OCI-LY7 (cell line): ENCODE results near the gene MIB1. TPM values are rescaled to one million over a fixed set of nuclear protein-coding genes. Genes with fewer than 3 reads are reported as not detected.

ENCODE experiments used
- BruUV-seq: library from RNA; stranded (reverse); fragments of 400-500 nt; replicated peaks from 2 replicates; lab custom pipeline; 2021; lab: Mats Ljungman, UMichigan
- CTCF ChIA-PET: fragments of 300-600 bp; sonication (Branson Sonifier 250); formaldehyde crosslinking; loops from one replicate; lab custom pipeline; 2022; ENCODE audit warnings: antibody characterized with exemption; ENCODE audit not compliant: unreplicated experiment; lab: Charles Lee
- POLR2A ChIA-PET: fragments of 300-600 bp; sonication (Branson Sonifier 250); formaldehyde crosslinking; loops from one replicate; lab custom pipeline; 2022; ENCODE audit warnings: antibody characterized with exemption; lab: Charles Lee
- DNase-seq: peaks from one replicate; pipeline ENCODE4 v3.0.0-alpha.2; 2015; ENCODE audit warnings: low spot score
- H2AFZ ChIP-seq: fragments of 200-600 bp; sonication (generic), shearing (Covaris generic); 2 replicates; pipeline ENCODE4 v1.6.1; 2014; ENCODE audit warnings: mild to moderate bottlenecking, antibody characterized with exemption, low read length, moderate library complexity
- H3K27ac ChIP-seq: fragments of 200-600 bp; sonication (generic); 2 replicates; pipeline ENCODE4 v1.5.1; 2014; ENCODE audit warnings: mixed run types, low read depth, mild to moderate bottlenecking, moderate library complexity, low read length, inconsistent platforms; ENCODE audit not compliant: poor library complexity, severe bottlenecking
- H3K36me3 ChIP-seq: fragments of 200-600 bp; sonication (generic); 2 replicates; pipeline ENCODE4 v1.6.1; 2014; ENCODE audit warnings: mild to moderate bottlenecking, antibody characterized with exemption, low read length, moderate library complexity, mixed read lengths; ENCODE audit not compliant: insufficient read depth
- H3K4me1 ChIP-seq: fragments of 200-600 bp; sonication (generic); 2 replicates; pipeline ENCODE4 v1.5.1; 2014; ENCODE audit warnings: mild to moderate bottlenecking, low read length; ENCODE audit not compliant: insufficient read depth, poor library complexity, severe bottlenecking
- H3K4me2 ChIP-seq: fragments of 200-600 bp; sonication (generic); 2 replicates; pipeline ENCODE4 v1.6.1; 2014; ENCODE audit warnings: mild to moderate bottlenecking, low read length
- H3K4me3 ChIP-seq: fragments of 200-600 bp; sonication (generic); 2 replicates; pipeline ENCODE4 v1.5.1; 2014; ENCODE audit warnings: mild to moderate bottlenecking, low read depth, low read length; ENCODE audit not compliant: poor library complexity, severe bottlenecking
- H3K79me2 ChIP-seq: fragments of 200-600 bp; sonication (generic); 2 replicates; pipeline ENCODE4 v1.6.1; 2016; ENCODE audit warnings: low read depth, mild to moderate bottlenecking, low read length, moderate library complexity, mixed read lengths; ENCODE audit not compliant: insufficient read depth
- H3K9me2 ChIP-seq: fragments of 200-600 bp; sonication (generic); 2 replicates; pipeline ENCODE4 v1.6.1; 2016; ENCODE audit warnings: mild to moderate bottlenecking, low read length, mixed read lengths; ENCODE audit not compliant: insufficient read depth
- H3K9me3 ChIP-seq: fragments of 200-600 bp; sonication (generic); 2 replicates; pipeline ENCODE4 v1.6.1; 2014; ENCODE audit warnings: mild to moderate bottlenecking, mixed run types, low read length, mixed read lengths
- H4K20me1 ChIP-seq: fragments of 200-600 bp; sonication (generic); 2 replicates; pipeline ENCODE4 v1.6.1; 2014; ENCODE audit warnings: mild to moderate bottlenecking, antibody characterized with exemption, low read length, moderate library complexity, mixed read lengths; ENCODE audit not compliant: insufficient read depth
- CTCF ChIP-seq: fragments of 200-600 bp; sonication (generic); conservative IDR thresholded peaks from 2 replicates; pipeline ENCODE4 v1.5.1; 2014; ENCODE audit warnings: mild to moderate bottlenecking, antibody characterized with exemption, low read length, moderate library complexity, mixed read lengths
- EZH2phosphoT487 ChIP-seq: fragments of 200-600 bp; sonication (generic); IDR thresholded peaks from 2 replicates; pipeline ENCODE4 v1.6.1; 2018; ENCODE audit warnings: low read depth, borderline replicate concordance, mild to moderate bottlenecking, mixed run types, antibody characterized with exemption, low read length, moderate library complexity, mixed read lengths
- intact Hi-C: fragments of 100-400 bp; cut with micrococcal nuclease; formaldehyde crosslinking; loops from one replicate; pipeline ENCODE4 v1.10.0; 2022; ENCODE audit not compliant: unreplicated experiment
- total RNA-seq, 2 experiments: library from RNA; depleted of rRNA in 1 of 2; stranded (reverse); fragments of >200 nt in 1 of 2; shearing (Covaris generic) in 1 of 2; gene quantifications; 2 replicates each; pipeline ENCODE4 v1.2.3, GENCODE V29; 2014 to 2022

MIB1 gene
- total RNA-seq, 2 experiments from 2014 or later = 40.5 to 81.6 TPM

GRCh38 chr18:21865043-21865442 lies 124.5 kb downstream of the MIB1 start:
- intact Hi-C loops = no loop called here
- Histone ChIP-seq H2AFZ (no peak overlapping the region), H3K9me2 (no peaks in the 10 kb centered on the region), H3K4me2 (no peak overlapping the region), H3K27ac (no peak overlapping the region), H3K4me3 (no peak overlapping the region), H3K36me3 (peaks cover 52% of the 10 kb centered on the region), H3K79me2 (no peaks in the 10 kb centered on the region), H4K20me1 (no peaks in the 10 kb centered on the region), H3K4me1 (no peaks in the 10 kb centered on the region), H3K9me3 (no peaks in the 10 kb centered on the region)
- CTCF ChIA-PET = no interaction called here
- DNase-seq = no peak
- no peak for TF ChIP-seq EZH2phosphoT487
- no peak for TF ChIP-seq CTCF
- POLR2A ChIA-PET = no interaction called here
- no TSS peak for BruUV-seq

- Histone ChIP-seq H3K36me3 (peaks cover 22% of the 10 kb centered on the region), H3K9me3 (no peaks in the 10 kb centered on the region), H2AFZ (no peak overlapping the region), H4K20me1 (no peaks in the 10 kb centered on the region), H3K4me1 (no peaks in the 10 kb centered on the region), H3K79me2 (no peaks in the 10 kb centered on the region), H3K9me2 (no peaks in the 10 kb centered on the region), H3K4me3 (no peak overlapping the region), H3K4me2 (no peak overlapping the region), H3K27ac (no peak overlapping the region)
- intact Hi-C loops = no loop called here
- no TSS peak for BruUV-seq
- DNase-seq = no peak
- CTCF ChIA-PET = no interaction called here
- POLR2A ChIA-PET = interaction anchor here (1.1 kb wide), 1 partner anchor 39 kb away, joined by 3 read pairs; no protein-coding TSS in a partner anchor
- TF ChIP-seq EZH2phosphoT487 (no peak), CTCF (no peak)
Observed at GRCh38 chr18:21868770-21869169, 128.2 kb downstream of the MIB1 start.

GRCh38 chr18:21889570-21889969 lies 149.0 kb downstream of the MIB1 start:
- BruUV-seq = no TSS peak
- POLR2A ChIA-PET = interaction anchor here (0.6 kb wide), 1 partner anchor 28 kb away, joined by 3 read pairs; no protein-coding TSS in a partner anchor

More at GRCh38 chr18:21889570-21889969, 149.0 kb downstream of the MIB1 start:
- H4K20me1 ChIP-seq = no peaks in the 10 kb centered on the region
- no peak overlapping the region for H2AFZ ChIP-seq
- H3K79me2 ChIP-seq = no peaks in the 10 kb centered on the region
- no peaks in the 10 kb centered on the region for H3K9me3 ChIP-seq
- DNase-seq = no peak
- H3K9me2 ChIP-seq = no peaks in the 10 kb centered on the region
- no peak overlapping the region for H3K4me3 ChIP-seq
- CTCF ChIA-PET = no interaction called here
- no peak overlapping the region for H3K4me2 ChIP-seq
- H3K4me1 ChIP-seq = no peaks in the 10 kb centered on the region
- TF ChIP-seq EZH2phosphoT487 = no peak
- no peak for TF ChIP-seq CTCF
- H3K36me3 ChIP-seq = no peaks in the 10 kb centered on the region
- H3K27ac ChIP-seq = no peak overlapping the region
- intact Hi-C loops = no loop called here
